ENCODE measurements around the gene MGA.

The MGA gene

GRCh38 chr15:41799488-41799805 lies 139.2 kb downstream of the MGA start:
- Histone ChIP-seq H3K9ac (ENCODE audit: low read depth, low read length) (no peak overlapping the region), H3K4me3 (ENCODE audit: low read length) (no peak overlapping the region), H3K4me1 (ENCODE audit: insufficient read depth, low read length) (no peaks in the 10 kb centered on the region), H3K36me3 (ENCODE audit: insufficient read depth, low read depth, low read length) (peaks cover 7% of the 10 kb centered on the region; the same call in 1 of the 2 replicates), H3K27me3 (ENCODE audit: insufficient read depth, low read length) (no peaks in the 10 kb centered on the region), H3K27ac (ENCODE audit: low read length) (no peak overlapping the region), H3K9me3 (ENCODE audit: insufficient read depth, low read depth, low read length) (no peaks in the 10 kb centered on the region)

- Histone ChIP-seq H3K36me3 (ENCODE audit: insufficient read depth, low read depth, low read length) (peaks cover 7% of the 10 kb centered on the region; the same call in 1 of the 2 replicates), H3K9ac (ENCODE audit: low read depth, low read length) (no peak overlapping the region), H3K4me1 (ENCODE audit: insufficient read depth, low read length) (no peaks in the 10 kb centered on the region), H3K27me3 (ENCODE audit: insufficient read depth, low read length) (no peaks in the 10 kb centered on the region), H3K9me3 (ENCODE audit: insufficient read depth, low read depth, low read length) (no peaks in the 10 kb centered on the region), H3K4me3 (ENCODE audit: low read length) (no peak overlapping the region), H3K27ac (ENCODE audit: low read length) (no peak overlapping the region)
Measured at GRCh38 chr15:41801185-41801584, 141.0 kb downstream of the MGA start.

- no peak overlapping the region for H3K27ac ChIP-seq (ENCODE audit: low read length)
- no peak overlapping the region for H3K4me3 ChIP-seq (ENCODE audit: low read length)
- H3K9ac ChIP-seq (ENCODE audit: low read depth, low read length) = no peak overlapping the region
- H3K27me3 ChIP-seq (ENCODE audit: insufficient read depth, low read length) = no peaks in the 10 kb centered on the region
- H3K4me1 ChIP-seq (ENCODE audit: insufficient read depth, low read length) = no peaks in the 10 kb centered on the region
- H3K36me3 ChIP-seq (ENCODE audit: insufficient read depth, low read depth, low read length) = peaks cover 7% of the 10 kb centered on the region; the same call in 1 of the 2 replicates
- H3K9me3 ChIP-seq (ENCODE audit: insufficient read depth, low read depth, low read length) = no peaks in the 10 kb centered on the region
Measured at GRCh38 chr15:41801850-41802455, 141.7 kb downstream of the MGA start.

GRCh38 chr15:41804361-41804760 lies 144.2 kb downstream of the MGA start:
- H3K4me1 ChIP-seq (ENCODE audit: insufficient read depth, low read length) = no peaks in the 10 kb centered on the region
- H3K4me3 ChIP-seq (ENCODE audit: low read length) = no peak overlapping the region
- no peaks in the 10 kb centered on the region for H3K9me3 ChIP-seq (ENCODE audit: insufficient read depth, low read depth, low read length)
- H3K9ac ChIP-seq (ENCODE audit: low read depth, low read length) = 0 out of 2 replicates have a peak overlapping the region, but pooled peaks have one; percentile 41
- H3K36me3 ChIP-seq (ENCODE audit: insufficient read depth, low read depth, low read length) = peaks cover 7% of the 10 kb centered on the region; the same call in 1 of the 2 replicates
- H3K27ac ChIP-seq (ENCODE audit: low read length) = no peak overlapping the region
- H3K27me3 ChIP-seq (ENCODE audit: insufficient read depth, low read length) = no peaks in the 10 kb centered on the region

GRCh38 chr15:41804916-41805666 lies 144.9 kb downstream of the MGA start:
- H3K4me1 ChIP-seq (ENCODE audit: insufficient read depth, low read length) = no peaks in the 10 kb centered on the region
- H3K27ac ChIP-seq (ENCODE audit: low read length) = no peak overlapping the region
- no peaks in the 10 kb centered on the region for H3K27me3 ChIP-seq (ENCODE audit: insufficient read depth, low read length)
- H3K36me3 ChIP-seq (ENCODE audit: insufficient read depth, low read depth, low read length) = peaks cover 3% of the 10 kb centered on the region; the same call in 1 of the 2 replicates
- no peak overlapping the region for H3K4me3 ChIP-seq (ENCODE audit: low read length)
- H3K9me3 ChIP-seq (ENCODE audit: insufficient read depth, low read depth, low read length) = no peaks in the 10 kb centered on the region
- H3K9ac ChIP-seq (ENCODE audit: low read depth, low read length) = 0 out of 2 replicates have a peak overlapping the region, but pooled peaks have one; percentile 41

GRCh38 chr15:41805711-41806110 lies 145.5 kb downstream of the MGA start:
- no peak overlapping the region for H3K9ac ChIP-seq (ENCODE audit: low read depth, low read length)
- H3K27ac ChIP-seq (ENCODE audit: low read length) = no peak overlapping the region
- no peaks in the 10 kb centered on the region for H3K36me3 ChIP-seq (ENCODE audit: insufficient read depth, low read depth, low read length)
- H3K9me3 ChIP-seq (ENCODE audit: insufficient read depth, low read depth, low read length) = no peaks in the 10 kb centered on the region
- no peaks in the 10 kb centered on the region for H3K4me1 ChIP-seq (ENCODE audit: insufficient read depth, low read length)
- H3K4me3 ChIP-seq (ENCODE audit: low read length) = no peak overlapping the region
- no peaks in the 10 kb centered on the region for H3K27me3 ChIP-seq (ENCODE audit: insufficient read depth, low read length)

GRCh38 chr15:41806291-41807181 lies 146.3 kb downstream of the MGA start:
- Histone ChIP-seq H3K4me3 (ENCODE audit: low read length) (no peak overlapping the region), H3K27me3 (ENCODE audit: insufficient read depth, low read length) (no peaks in the 10 kb centered on the region), H3K27ac (ENCODE audit: low read length) (no peak overlapping the region), H3K36me3 (ENCODE audit: insufficient read depth, low read depth, low read length) (no peaks in the 10 kb centered on the region), H3K9me3 (ENCODE audit: insufficient read depth, low read depth, low read length) (no peaks in the 10 kb centered on the region), H3K9ac (ENCODE audit: low read depth, low read length) (no peak overlapping the region), H3K4me1 (ENCODE audit: insufficient read depth, low read length) (no peaks in the 10 kb centered on the region; the same call in 1 of the 2 replicates)

- H3K27me3 ChIP-seq (ENCODE audit: insufficient read depth, low read length) = no peaks in the 10 kb centered on the region
- H3K27ac ChIP-seq (ENCODE audit: low read length) = no peak overlapping the region
- no peak overlapping the region for H3K9ac ChIP-seq (ENCODE audit: low read depth, low read length)
Measured at GRCh38 chr15:41809121-41809520, 148.9 kb downstream of the MGA start.

GRCh38 chr15:41809526-41810220 lies 149.5 kb downstream of the MGA start:
- no peaks in the 10 kb centered on the region; the same call in 1 of the 2 replicates for H3K4me1 ChIP-seq (ENCODE audit: insufficient read depth, low read length)
- H3K9ac ChIP-seq (ENCODE audit: low read depth, low read length) = no peak overlapping the region
- H3K36me3 ChIP-seq (ENCODE audit: insufficient read depth, low read depth, low read length) = no peaks in the 10 kb centered on the region
- no peaks in the 10 kb centered on the region for H3K9me3 ChIP-seq (ENCODE audit: insufficient read depth, low read depth, low read length)
- H3K4me3 ChIP-seq (ENCODE audit: low read length) = no peak overlapping the region
- no peaks in the 10 kb centered on the region for H3K27me3 ChIP-seq (ENCODE audit: insufficient read depth, low read length)
- no peak overlapping the region for H3K27ac ChIP-seq (ENCODE audit: low read length)

More at GRCh38 chr15:41809121-41809520, 148.9 kb downstream of the MGA start:
- Histone ChIP-seq H3K36me3 (ENCODE audit: insufficient read depth, low read depth, low read length) (no peaks in the 10 kb centered on the region), H3K9me3 (ENCODE audit: insufficient read depth, low read depth, low read length) (no peaks in the 10 kb centered on the region), H3K4me1 (ENCODE audit: insufficient read depth, low read length) (no peaks in the 10 kb centered on the region; the same call in 1 of the 2 replicates), H3K4me3 (ENCODE audit: low read length) (no peak overlapping the region)

- Histone ChIP-seq H3K9me3 (ENCODE audit: insufficient read depth, low read depth, low read length) (no peaks in the 10 kb centered on the region), H3K27me3 (ENCODE audit: insufficient read depth, low read length) (no peaks in the 10 kb centered on the region), H3K27ac (ENCODE audit: low read length) (no peak overlapping the region), H3K36me3 (ENCODE audit: insufficient read depth, low read depth, low read length) (no peaks in the 10 kb centered on the region), H3K4me3 (ENCODE audit: low read length) (no peak overlapping the region), H3K4me1 (ENCODE audit: insufficient read depth, low read length) (no peaks in the 10 kb centered on the region; the same call in 1 of the 2 replicates), H3K9ac (ENCODE audit: low read depth, low read length) (no peak overlapping the region)
Measured at GRCh38 chr15:41810651-41811431, 150.6 kb downstream of the MGA start.
